HS-27A (cell line): ENCODE measurements around the gene DLX6.

Experiments
- DNase-seq: peaks from one replicate; pipeline ENCODE4 v3.0.0-alpha.2; 2012; ENCODE audit warnings: low read depth, missing footprints

Gene DLX6

DNA sequence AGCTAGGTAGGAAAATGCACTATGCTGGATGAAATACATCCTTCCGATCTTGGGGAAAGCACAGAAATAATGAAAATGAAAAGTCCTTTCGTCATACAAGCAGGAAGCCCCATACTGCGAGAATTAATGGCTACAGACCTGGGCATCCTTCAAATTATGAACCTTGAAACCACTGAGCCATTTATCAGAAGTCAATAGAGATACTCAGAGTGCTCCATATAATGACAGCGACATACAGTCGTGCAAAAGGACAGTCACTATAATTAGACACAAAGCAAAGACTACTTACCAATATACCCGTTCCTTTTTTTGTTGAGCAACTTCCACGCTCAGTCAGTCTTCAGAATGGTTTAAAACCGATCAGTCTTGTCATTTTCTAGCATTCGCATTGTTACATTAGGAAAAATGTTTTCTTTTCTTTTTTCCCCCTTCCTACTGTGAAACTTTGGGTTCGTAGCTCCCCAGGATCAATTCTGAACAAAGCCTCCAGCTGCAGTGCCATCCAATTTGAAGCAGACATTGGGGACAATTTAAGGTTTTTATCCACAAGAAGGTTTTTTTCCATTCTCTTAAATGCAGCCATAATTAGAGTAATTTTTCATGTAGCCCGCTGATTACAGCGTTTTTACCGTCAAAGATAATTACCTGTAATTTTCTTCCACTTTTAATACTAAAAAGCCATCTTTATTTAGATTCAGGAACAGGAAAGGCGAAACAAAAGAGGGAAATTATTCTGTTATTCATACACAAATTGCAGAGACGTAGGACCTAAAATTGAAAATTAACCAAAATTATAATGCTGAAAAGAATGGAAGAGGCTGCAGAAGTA, 6.4 kb downstream of the DLX6 start:
- no peak for DNase-seq

DNA sequence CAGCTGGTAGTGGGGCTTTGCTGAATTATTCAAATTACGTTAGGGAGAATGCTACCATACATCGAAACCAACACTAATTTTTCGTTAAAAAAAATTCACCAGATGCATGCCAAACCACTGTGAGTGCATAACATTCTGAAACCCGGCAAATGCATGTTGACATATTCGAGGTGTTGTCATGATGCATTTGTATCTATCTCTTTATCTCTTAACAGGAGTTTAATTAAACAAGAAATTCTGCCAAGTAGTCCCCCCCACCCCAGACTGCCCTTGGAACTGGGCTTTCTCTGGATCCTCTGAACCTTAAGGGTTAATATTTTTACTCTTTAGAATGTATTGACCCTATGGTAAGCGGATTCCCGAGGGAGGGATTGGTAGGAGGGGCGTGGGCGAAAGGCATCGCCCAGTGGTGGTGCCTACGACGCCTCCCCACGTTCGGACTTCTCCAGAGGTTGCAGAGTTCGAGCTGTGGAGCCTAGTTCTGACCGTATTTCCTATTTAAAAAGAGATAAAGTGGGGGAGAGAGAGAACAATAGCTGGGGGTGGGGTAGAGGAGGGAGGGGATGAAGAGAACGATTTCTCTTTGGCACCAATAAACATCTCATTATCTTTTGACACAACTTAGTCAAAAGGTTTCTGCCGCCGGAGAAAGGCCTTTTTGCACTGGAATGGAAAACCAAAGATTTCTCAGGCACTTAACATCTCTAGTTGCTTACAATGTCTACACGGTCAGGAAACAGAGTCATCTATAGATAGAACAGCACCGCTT, 7.2 kb downstream of the DLX6 start:
- DNase-seq, result no peak

DNA sequence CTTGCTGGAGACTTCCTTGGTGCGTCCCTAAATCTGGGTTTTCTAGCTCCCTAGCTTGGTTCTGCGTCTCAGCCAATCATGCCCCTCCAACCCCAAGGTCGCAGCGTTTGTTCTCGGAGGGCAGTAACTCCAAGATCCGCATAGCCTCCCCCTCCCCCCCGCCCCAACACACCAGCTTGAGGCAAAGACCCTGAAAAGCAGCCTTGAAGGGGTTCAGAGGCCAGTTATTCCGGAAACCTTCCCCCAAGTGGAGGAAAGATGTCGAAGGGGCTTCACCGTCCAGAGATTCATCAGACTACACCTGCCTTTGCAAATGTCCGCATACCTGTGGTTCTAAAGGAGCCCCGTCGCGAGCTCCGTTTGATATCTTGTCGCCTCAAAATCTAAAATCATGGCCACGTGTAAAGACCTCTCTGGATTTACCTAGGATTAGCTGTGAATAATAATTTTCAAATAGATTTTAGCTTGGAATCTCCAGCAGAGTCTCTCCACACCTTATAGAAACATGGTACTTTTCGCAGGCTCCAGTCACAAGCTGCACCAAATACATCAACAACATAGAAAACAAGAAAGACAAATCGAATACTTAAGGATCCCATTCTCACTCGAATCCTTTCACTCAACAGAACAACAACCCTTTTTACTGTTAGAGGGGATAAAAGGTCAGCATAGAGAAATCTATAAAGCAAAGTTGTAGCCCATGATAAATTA, 7.9 kb downstream of the DLX6 start:
- no peak for DNase-seq

DNA sequence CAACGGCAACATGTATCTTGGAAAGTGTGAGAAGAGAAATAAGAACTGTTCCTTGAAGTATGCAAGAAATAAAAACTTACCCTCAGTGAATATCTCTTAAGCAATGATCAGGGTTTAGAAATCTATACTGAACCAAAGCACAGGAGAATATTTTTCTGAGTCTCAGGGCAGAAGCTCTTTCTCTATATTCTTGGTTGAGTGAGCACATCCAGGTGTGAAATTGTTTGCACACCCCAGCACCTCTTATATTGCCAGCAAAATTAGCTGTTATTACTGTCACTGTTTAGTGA, 8.4 kb downstream of the DLX6 start:
- DNase-seq, result no peak

DNA sequence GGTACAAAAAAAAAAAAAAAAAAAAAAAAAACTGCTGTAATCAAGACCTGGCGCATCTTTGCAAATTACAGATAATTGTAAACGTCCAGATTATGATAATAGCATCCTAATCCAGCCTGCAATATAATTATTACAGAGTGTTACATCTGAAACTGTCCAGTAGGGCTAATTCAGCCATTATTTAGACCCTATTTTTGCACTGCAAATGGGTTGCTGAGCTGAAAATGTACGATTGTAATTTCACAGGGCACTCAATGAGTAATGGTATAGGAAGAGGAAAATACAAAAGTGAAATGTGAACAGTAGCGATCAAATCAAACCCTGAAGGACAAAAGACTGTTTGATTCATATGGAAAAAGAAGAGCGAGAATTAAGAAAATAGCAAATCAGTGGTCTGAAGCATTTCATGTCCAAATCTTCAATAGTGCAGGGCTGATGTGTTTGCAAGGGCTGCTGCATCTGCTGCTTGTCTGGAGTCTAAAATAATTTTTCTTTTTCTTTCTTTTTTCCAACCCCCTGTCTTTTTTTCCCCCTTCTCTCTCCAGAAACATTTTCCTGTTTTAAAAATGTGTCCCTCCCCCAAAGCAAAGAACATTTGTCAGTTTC, 8.9 kb downstream of the DLX6 start:
- DNase-seq, result no peak

DNA sequence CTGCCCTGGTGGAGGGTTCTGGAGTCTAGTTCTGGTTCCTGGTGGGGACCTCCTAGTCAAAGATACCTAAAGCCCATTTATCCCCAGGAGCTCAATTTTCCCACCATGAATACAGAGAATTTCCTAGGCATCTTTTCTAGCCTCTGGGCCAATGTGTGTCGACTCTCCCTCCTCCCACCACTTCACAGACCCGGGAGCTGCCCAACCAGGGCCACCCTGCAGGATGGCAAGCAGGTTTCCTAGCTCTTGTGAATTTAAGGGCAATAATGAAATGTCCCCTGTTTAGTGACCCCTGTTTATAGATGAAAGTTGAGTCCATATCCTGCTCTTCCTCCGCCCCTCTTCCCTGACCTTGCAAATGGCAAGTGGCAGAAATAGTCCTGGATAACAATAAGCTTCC, 9.9 kb downstream of the DLX6 start:
- no peak for DNase-seq

DNA sequence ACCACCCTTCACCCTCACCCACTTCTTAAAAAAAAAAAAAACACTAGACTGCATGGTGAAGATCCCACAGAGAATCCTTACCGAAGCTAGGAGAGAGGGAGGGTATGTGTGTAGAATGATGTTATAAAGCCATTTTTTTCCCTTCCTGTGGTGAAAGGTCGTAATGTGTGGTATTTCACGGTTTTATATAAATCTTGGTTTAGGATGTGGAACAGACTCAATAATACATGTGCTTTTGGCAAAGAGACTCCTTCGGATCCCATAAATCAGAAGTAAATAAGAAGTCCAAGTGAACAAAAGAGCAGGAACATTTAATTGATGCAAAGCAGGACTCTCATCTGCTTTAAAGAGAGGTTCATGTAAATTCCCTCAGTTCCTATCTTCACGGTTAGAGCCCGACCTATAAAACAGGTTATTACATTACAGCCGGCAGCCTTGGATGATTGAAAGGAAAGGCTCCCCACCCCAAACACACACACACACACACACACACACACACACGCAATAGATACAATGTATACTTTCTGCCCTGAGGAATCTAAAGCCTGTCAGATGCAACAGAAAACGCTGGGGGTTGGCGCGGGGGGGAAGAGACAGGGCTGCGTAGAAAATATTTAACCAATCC, 10.5 kb downstream of the DLX6 start:
- no peak for DNase-seq

DNA sequence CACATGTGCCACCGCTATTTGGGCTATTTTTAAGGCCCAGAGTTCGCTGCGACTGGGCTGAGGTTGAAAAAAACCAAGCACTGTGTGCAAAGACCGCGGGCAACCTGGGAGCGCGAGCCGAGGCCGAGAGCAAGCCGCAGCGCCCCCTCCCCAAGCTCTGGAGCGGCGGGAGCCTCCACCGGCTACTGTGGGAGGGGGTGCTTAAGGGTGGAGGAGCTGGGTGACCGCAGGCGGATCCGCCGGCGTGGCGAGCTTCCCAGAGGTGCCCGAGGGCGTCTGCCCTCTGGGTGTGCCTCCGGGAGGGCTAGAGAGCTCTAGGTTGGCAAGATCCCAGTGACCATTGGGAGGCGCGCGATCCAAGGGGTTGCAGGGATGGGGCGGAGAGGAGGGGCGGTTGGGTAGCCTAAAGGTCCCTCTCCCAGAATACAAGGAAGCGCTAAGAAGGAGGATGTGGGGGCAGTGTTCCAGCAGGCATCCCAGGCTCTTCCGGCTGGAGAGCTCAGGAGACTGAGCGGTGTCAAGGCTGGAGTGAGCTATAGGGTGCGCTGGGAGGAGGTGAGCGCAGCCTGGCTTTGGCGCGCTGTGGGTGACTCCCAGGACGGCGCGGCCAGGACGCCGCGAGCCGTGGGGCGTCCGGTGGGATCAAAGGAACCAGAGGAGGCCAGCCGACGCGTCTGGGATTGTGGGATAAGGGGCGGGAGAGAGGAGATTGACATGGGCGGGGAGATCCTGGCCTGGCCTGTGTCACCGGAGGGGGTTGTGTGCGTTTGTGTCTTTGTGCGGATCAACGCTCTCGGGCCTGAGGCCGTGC, 11.2 kb downstream of the DLX6 start:
- DNase-seq, result no peak

DNA sequence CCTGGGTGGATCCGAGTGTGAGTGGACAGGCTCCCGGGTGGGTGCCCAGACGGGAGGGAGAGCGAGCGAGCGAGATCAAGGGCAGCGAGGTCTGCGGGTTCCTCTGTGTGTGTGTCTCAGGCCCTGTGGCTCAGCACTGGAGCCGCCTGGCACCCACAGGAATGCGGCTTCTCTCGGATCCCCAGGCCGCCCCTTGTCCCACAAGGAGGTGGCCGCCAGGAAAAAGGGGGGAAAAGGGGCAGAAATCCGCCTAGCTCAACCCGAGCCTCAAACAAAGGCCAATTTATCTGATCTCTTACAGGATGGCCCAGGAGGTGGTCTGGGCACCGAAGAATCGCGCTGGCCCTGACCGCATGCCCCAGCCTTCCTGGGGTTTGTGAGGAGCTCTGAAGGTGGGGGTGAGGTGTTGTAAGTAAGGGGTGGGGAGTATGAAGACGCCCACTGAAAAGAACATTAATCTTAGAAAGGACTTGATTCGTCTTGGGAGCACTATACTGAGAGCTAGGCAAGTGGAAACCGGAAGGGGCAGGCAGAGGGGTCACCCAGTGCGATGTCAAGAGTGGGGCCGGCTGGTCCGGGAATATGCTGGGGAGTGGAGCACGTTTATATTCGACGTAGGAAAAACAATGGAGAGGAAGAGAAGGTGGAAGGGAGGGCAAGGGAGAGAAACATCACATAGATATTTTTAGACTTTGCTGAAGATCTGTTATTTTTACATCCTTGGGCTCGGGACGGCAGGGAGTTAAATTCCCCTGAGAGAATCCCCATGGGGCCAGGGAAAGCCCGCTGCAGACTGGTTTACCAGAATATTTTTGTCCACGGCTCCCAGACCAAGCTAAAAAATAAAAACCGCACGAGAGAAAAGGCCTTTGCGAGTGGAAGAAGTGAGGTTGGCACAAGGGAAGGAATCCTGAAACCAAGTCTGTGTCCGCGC, 12.1 kb downstream of the DLX6 start:
- no peak for DNase-seq

DNA sequence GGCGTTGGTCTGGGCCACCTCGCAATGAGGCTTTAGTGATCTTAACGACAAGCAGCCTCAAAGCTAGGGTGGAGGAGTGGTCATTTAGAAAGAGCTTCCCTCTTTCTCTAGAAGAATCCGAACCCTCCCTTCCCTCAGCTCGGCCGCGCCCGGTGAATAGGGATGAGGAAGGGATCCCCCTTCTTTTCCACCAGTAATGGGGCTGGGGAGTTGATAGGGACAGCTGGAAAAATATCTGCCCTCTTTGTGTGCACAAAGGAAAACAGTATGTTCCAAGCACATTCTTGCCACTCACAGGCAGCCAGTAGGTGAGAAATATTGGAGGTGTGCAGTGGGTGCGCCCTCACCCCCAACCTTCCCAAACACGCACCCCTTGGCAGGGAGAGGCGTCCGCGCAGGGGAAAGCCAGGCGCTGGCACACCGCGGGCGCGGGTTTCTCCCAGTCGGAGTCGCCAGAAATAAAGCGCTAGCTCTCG, 12.8 kb downstream of the DLX6 start:
- DNase-seq, result no peak

DNA sequence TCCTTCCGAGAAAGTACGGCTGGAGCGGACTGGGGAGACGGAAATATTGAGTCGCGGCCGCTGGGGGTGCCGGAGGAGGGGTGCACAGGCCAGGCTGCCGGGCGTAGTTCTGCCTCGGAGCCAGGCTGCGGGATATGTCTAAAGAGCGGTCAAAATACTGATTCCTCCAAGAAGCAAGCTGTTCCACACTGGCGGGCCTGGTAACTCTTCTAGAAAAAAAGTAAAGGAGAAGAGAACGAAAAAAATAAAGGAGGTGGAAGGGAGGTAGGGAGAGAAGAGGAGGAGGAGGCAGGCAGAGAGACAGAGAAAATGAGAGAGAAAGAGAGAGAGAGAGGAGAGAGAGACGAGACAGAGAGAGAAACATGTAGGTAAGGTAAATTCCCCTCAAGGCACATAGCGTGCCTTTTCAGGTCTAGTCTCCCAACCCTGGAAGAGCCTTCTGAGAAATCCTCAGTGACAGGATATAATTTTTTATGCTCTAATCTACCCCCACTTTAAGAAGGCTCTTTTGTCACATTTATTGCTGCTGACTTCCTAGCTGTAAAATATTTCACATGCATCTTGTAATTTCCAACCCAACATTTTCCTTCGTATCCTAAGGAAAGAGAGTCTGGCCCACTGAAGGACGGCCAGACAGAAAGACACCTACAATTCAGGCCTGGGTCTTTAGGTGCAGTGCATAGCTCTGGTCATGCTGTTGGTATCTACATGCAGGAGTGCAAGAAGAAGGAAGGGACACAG, 13.6 kb downstream of the DLX6 start:
- no peak for DNase-seq

DNA sequence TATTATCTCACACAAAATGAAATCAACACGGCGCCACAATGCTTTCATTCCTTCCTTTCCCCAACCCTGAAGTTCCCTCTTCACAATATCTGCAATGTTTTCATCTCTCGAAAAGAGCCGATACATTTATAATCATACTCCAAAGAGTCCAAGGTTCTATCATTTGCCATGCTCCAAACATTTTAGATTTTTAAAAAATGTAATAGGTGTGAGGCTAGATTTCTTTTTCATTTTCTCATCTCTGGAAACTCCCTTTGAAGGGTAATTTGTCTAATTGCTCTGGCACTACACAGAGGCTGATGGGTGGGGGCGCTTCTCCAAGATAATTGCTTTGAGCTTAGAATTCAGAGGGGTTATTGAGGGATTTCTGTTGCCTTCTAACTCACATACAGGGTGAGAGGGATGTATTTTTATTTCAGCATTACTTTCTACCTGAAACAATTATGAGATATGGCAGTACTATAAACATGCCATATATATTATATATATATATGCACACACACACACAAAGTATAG, 14.4 kb downstream of the DLX6 start:
- DNase-seq, result no peak

DNA sequence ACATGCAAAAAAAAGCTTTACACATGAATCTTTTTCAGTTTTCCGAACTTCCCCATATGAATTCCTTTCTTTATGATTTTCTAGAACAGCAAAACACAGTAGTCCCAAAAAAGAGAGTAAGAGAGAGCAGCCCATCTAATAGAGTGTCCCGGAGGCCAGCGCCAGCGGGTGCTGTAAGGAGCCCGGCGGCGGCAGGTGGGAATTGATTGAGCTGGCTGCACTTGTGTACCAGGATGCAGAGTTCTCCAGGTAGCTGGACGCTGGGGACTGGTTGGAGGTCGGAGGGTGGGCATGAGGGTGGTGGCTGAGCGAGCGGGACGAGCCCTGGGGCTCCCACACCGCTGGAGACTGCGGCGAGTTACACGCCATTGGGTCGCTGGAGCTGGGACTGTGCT, 15.2 kb downstream of the DLX6 start:
- DNase-seq, result no peak

DNA sequence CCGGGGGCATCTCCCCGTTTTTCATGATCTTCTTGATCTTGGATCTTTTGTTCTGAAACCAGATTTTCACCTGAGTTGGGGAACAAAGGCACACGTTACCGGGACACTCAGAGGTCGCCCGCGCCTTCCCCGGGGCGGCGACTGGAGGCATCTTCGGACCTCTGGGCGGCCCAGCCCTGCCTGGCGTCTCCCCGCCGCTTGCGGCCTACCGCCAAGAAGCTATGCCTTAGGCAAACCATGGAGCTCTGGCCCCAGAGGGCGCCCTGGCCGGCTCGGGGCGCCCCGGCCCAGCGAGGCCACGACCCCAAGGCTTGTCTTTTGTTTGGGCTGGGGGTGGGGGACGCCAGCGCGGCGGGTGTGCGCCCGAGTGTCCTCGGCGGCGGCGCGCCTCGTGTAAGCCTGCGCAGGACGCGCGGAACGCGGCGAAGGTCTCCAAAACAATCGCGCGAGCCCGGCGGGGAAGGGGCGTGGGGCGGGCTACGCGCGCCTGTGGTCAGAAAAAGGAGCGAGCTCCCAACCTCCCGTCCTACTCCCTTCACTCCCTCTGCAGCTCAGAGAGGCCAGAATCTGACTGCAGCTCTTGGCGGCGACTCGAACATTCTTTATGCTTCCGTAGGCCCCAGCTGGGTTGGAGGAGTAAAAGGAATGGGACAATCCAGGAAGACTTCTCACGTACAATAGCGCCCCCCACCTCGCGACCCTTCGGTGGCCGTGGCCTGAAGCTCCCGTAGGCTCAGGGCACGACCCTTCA, 15.8 kb downstream of the DLX6 start:
- no peak for DNase-seq

DNA sequence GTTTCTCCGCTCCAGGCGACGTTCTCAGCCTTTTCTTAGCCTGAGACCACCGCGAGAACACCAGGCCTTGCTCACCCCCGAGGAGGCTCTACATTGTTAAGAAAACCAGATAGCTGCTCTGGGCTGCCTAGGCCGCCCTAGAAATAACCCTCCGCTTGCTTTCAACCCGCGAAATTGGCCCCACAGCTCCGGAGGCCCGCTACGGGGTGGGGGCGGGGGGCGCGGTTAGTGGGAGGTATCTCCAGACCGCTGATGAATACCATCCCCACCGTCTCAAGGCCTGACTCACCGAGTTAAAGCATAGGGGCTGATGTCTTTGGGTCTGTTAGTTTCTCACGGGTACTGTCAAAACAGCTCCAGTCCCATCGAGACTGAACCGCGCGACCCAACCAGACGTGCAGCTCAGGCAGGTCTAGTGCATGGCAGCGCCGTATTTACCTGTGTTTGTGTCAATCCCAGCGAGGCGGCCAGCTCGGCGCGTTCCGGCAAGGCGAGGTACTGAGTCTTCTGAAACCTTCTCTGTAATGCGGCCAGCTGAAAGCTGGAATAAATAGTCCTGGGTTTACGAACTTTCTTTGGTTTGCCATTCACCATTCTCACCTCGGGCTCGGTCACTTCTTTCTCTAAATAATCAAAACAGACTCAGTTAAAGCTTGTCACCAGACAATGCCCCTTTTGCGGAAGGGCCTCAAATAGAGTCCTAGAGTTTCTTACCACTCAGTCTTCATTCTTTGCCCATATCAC, 16.6 kb downstream of the DLX6 start:
- no peak for DNase-seq

DNA sequence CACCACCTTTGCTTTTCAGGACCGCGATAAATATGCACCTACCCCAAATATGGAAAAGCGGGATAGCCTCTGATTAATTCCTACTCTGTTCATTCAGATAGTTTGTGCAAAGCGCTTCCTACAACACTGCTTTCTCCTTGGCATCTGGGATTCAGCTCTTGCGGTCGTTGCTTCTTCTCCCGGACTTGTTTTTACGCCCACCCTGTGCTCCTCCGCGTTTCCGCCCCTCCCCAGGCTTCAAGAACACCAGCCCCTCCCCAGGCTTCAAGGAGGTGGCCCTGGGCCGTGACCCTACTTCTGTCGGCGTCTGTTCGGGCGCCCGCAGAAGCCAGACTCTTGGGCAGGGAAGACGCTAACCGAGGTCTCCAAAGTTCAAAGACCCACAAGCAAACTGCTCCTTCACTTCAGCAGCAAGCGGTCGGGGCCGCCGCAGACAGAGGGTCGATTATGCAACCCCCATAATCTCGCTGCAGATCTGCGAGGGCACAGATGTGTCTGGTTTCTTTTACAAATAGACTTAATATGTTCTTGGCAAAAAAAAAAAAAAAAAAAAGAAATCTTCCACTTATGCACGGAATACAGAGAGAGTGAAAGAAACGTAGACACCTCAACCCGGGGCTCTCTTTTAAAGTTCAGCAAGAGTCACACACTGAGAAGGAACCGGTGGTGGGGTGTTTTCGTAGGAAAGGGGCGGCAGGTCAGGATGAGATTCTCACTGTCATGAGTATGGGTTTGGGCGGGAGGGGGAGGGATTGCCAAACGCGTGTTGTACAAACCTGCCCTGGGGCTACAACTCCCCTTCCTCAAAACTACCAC, 17.3 kb downstream of the DLX6 start:
- DNase-seq, result no peak
